ENCODE results near the gene ALOX15.
"Not testable (repeated sequence)": the region's sequence is repeated elsewhere in the genome, so short reads cannot be mapped to it uniquely, and the experiment has no call there.

Gene ALOX15

GRCh38 chr17:4645642-4646041, 4.2 kb upstream of the ALOX15 start:
- DNase-seq = no peak

- no peak for DNase-seq
These were observed 2.2 kb upstream of the ALOX15 start for GRCh38 chr17:4643676-4644075.

- no peak for DNase-seq
These were observed 808 bp upstream of the ALOX15 start for GRCh38 chr17:4642286-4642685.

- DNase-seq = not testable (repeated sequence)
These were observed 799 bp downstream of the ALOX15 start for GRCh38 chr17:4640569-4641188.

GRCh38 chr17:4639301-4640059, 2.0 kb downstream of the ALOX15 start:
- not testable (repeated sequence) for DNase-seq

GRCh38 chr17:4638766-4639165, 2.7 kb downstream of the ALOX15 start:
- not testable (repeated sequence) for DNase-seq

GRCh38 chr17:4636474-4637100, 4.9 kb downstream of the ALOX15 start:
- DNase-seq = no peak

- DNase-seq = no peak
These were observed 5.6 kb downstream of the ALOX15 start for GRCh38 chr17:4635823-4636375.

- DNase-seq = no peak
These were observed 6.5 kb downstream of the ALOX15 start for GRCh38 chr17:4634976-4635375.

- no peak for DNase-seq
These were observed 7.8 kb downstream of the ALOX15 start for GRCh38 chr17:4633643-4634042.

- DNase-seq = no peak
These were observed 8.9 kb downstream of the ALOX15 start for GRCh38 chr17:4632581-4632920.

GRCh38 chr17:4631836-4632580, 9.5 kb downstream of the ALOX15 start:
- no peak for DNase-seq

GRCh38 chr17:4631431-4631830, 10.0 kb downstream of the ALOX15 start:
- no peak for DNase-seq

GRCh38 chr17:4626734-4627256, 14.7 kb downstream of the ALOX15 start:
- no peak for DNase-seq

- DNase-seq = no peak
These were observed 16.3 kb downstream of the ALOX15 start for GRCh38 chr17:4625181-4625617.

GRCh38 chr17:4624451-4624911, 17.0 kb downstream of the ALOX15 start:
- DNase-seq = not testable (repeated sequence)

- no peak for DNase-seq
These were observed 18.2 kb downstream of the ALOX15 start for GRCh38 chr17:4623249-4623648.

GRCh38 chr17:4622375-4622774, 19.1 kb downstream of the ALOX15 start:
- no peak for DNase-seq

GRCh38 chr17:4620531-4621101, 20.9 kb downstream of the ALOX15 start:
- no peak for DNase-seq

- no peak for DNase-seq
These were observed 23.7 kb downstream of the ALOX15 start for GRCh38 chr17:4617590-4618351.

GRCh38 chr17:4617090-4617489, 24.4 kb downstream of the ALOX15 start:
- no peak for DNase-seq

GRCh38 chr17:4616476-4616875, 25.0 kb downstream of the ALOX15 start:
- no peak for DNase-seq
